Adrenal gland (tissue), 5 donors: Measurements from ENCODE around the gene ST7.

ENCODE experiments used
- POLR2A ChIP-seq, 2 donors: fragments of 450-650 bp; IDR thresholded peaks; one replicate each; pipeline ENCODE4 v1.6.1; 2017; ENCODE audit warnings: antibody characterized with exemption in 2 of 2, mild to moderate bottlenecking in 2 of 2, moderate library complexity in 1 of 2
- TF ChIP-seq, protein P1 (sequence below), 6 experiments: fragments of 450-650 bp in 4 of 6; fragments of 200-600 bp in 2 of 6; sonication (generic) in 1 of 6; IDR thresholded peaks; 1 replicate in 5 of 6; 2 replicates in 1 of 6; pipeline versions ENCODE4 v1.5.1 to v1.8.0; 2016 to 2021; ENCODE audit warnings: antibody characterized with exemption in 6 of 6, mild to moderate bottlenecking in 2 of 6, moderate library complexity in 1 of 6
- donor health status: DM: no; HTN: no; CAD: no.

- no peak for TF ChIP-seq POLR2A (IDR thresholded peaks at IDR 0.05)
- TF ChIP-seq, protein P1, sequence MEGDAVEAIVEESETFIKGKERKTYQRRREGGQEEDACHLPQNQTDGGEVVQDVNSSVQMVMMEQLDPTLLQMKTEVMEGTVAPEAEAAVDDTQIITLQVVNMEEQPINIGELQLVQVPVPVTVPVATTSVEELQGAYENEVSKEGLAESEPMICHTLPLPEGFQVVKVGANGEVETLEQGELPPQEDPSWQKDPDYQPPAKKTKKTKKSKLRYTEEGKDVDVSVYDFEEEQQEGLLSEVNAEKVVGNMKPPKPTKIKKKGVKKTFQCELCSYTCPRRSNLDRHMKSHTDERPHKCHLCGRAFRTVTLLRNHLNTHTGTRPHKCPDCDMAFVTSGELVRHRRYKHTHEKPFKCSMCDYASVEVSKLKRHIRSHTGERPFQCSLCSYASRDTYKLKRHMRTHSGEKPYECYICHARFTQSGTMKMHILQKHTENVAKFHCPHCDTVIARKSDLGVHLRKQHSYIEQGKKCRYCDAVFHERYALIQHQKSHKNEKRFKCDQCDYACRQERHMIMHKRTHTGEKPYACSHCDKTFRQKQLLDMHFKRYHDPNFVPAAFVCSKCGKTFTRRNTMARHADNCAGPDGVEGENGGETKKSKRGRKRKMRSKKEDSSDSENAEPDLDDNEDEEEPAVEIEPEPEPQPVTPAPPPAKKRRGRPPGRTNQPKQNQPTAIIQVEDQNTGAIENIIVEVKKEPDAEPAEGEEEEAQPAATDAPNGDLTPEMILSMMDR (IDR thresholded peaks at IDR 0.05) = no peak
Observed at GRCh38 chr7:117146511-117146910, 193.2 kb downstream of the ST7 start.
